VCaP (cell line): ENCODE data around the gene CSRNP3.
"Not testable (repeated sequence)": the region's sequence is repeated elsewhere in the genome, so short reads cannot be mapped to it uniquely, and the experiment has no call there.

ENCODE experiments used
- H3K27ac ChIP-seq: fragments of 450-650 bp; 2 replicates; pipeline ENCODE4 v1.5.1; 2017
- CTCF ChIP-seq: fragments of 450-650 bp; conservative IDR thresholded peaks from 2 replicates; pipeline ENCODE4 v1.5.1; 2017; ENCODE audit warnings: mild to moderate bottlenecking, moderate library complexity

Gene CSRNP3

GRCh38 chr2:165584126-165584654 is 114.7 kb downstream of the CSRNP3 start:
- TF ChIP-seq CTCF: no peak
- no peak overlapping the region for H3K27ac ChIP-seq

GRCh38 chr2:165586019-165586418 is 116.5 kb downstream of the CSRNP3 start:
- TF ChIP-seq CTCF: no peak

GRCh38 chr2:165587335-165587938 is 117.9 kb downstream of the CSRNP3 start:
- TF ChIP-seq CTCF: no peak
- H3K27ac ChIP-seq: no peak overlapping the region

More at GRCh38 chr2:165586019-165586418, 116.5 kb downstream of the CSRNP3 start:
- H3K27ac ChIP-seq: no peak overlapping the region

- not testable (repeated sequence) for H3K27ac ChIP-seq
These were observed 121.5 kb downstream of the CSRNP3 start for GRCh38 chr2:165590999-165591398.

DNA sequence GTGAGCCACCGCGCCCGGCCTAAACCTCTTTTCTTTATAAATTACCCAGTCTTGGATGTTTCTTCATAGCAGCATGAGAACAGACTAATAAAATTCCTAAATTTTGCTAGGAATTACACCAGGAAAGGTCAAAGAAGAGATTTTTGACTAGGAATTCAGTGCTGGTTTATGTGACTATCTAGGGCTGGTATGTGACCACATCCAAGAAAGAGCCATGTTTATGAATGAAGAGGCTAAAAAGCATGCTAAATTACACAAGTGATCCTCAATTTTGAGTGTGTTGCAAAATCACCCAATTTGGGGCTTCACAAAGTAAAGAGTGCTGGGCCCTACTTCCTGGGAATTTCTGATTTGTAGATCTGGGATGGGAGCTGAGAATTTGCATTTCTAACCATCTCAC is 123.6 kb downstream of the CSRNP3 start:
- no peak for TF ChIP-seq CTCF
- no peak overlapping the region for H3K27ac ChIP-seq

GRCh38 chr2:165594231-165594934 is 124.9 kb downstream of the CSRNP3 start:
- no peak for TF ChIP-seq CTCF

GRCh38 chr2:165594935-165595255 is 125.4 kb downstream of the CSRNP3 start:
- TF ChIP-seq CTCF: no peak
- peak overlapping the region; percentile 21; the same call in 1 of the 2 replicates for H3K27ac ChIP-seq

More at GRCh38 chr2:165594231-165594934, 124.9 kb downstream of the CSRNP3 start:
- H3K27ac ChIP-seq: peak overlapping the region; percentile 21

GRCh38 chr2:165596788-165597187 is 127.3 kb downstream of the CSRNP3 start:
- no peak overlapping the region for H3K27ac ChIP-seq
- no peak for TF ChIP-seq CTCF
